Dermis blood vessel endothelial cell (primary cell): ENCODE results near the gene LZTR1. TPM values are rescaled to one million over a fixed set of nuclear protein-coding genes. Genes with fewer than 3 reads are reported as not detected.
A peak's percentile ranks its signal among the peaks of the same experiment; 100 is the strongest.
"Not testable (repeated sequence)": the region's sequence is repeated elsewhere in the genome, so short reads cannot be mapped to it uniquely, and the experiment has no call there.

ENCODE experiments used
- DNase-seq: peaks from one replicate; pipeline ENCODE4 v3.0.0; 2010
- total RNA-seq: library from RNA; depleted of rRNA; stranded (reverse); fragments of >200 nt; gene quantifications from 2 replicates; pipeline ENCODE4 v1.2.3, GENCODE V29; 2014

The LZTR1 gene
- total RNA-seq: 51.6 and 60.9 TPM in 2 replicates

- DNase-seq: peak; percentile 87
Measured at GRCh38 chr22:20981787-20982562, at the start of gene LZTR1. Gene LZTR1 (plus strand): TSS chr22:20982297. CDS start chr22:20982372, 75 bp downstream.

GRCh38 chr22:20933910-20934309 is 48.2 kb upstream of the LZTR1 start:
- DNase-seq: no peak

DNA sequence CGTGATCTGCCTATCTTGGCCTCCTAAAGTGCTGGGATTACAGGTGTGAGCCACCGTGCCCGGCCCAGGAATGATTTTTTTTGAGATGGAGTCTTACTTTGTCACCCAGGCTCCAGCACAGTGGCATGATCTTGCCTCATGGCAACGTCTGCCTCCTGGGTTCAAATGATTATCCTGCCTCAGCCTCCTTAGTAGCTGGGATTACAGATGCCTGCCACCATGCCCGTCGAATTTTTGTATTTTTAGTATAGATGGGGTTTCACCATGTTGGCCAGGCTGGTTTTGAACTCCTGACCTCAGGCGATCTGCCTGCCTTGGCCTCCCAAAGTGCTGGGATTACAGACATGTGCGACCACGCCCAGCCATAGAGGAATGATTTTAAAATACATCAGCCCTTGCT is 47.0 kb upstream of the LZTR1 start:
- DNase-seq: not testable (repeated sequence)

DNA sequence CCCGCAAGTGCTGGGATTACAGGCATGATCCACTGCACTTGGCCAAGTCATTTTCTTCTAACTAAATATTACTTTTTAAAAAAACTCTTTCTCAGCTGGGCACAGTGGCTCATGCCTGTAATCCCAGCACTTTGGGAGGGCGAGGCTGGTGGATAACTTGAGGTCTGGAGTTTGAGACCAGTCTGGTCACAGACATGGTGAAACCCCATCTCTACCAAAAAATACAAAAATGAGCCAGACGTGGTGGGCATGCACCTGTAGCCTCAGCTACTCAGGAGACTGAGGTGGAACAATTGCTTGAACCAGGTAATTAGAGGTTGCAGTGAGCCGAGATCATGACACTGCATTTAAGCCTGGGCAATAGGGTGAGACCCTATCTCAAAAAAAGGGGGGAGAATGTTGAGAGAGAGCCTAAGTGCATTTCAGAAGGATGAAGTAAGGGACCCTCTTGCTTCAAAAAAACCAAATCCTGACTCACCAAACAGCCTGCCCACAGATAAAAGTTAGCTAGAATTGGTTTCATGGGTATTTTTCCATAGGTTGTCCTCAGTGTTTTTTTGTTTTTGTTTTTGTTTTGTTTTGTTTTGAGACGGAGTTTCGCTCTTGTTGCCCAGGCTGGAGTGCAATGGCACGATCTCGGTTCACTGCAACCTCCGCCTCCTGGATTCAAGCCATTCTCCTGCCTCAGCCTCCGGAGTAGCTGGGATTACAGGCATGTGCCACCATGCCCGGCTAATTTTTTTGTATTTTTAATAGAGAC is 46.1 kb upstream of the LZTR1 start:
- DNase-seq: not testable (repeated sequence)

DNA sequence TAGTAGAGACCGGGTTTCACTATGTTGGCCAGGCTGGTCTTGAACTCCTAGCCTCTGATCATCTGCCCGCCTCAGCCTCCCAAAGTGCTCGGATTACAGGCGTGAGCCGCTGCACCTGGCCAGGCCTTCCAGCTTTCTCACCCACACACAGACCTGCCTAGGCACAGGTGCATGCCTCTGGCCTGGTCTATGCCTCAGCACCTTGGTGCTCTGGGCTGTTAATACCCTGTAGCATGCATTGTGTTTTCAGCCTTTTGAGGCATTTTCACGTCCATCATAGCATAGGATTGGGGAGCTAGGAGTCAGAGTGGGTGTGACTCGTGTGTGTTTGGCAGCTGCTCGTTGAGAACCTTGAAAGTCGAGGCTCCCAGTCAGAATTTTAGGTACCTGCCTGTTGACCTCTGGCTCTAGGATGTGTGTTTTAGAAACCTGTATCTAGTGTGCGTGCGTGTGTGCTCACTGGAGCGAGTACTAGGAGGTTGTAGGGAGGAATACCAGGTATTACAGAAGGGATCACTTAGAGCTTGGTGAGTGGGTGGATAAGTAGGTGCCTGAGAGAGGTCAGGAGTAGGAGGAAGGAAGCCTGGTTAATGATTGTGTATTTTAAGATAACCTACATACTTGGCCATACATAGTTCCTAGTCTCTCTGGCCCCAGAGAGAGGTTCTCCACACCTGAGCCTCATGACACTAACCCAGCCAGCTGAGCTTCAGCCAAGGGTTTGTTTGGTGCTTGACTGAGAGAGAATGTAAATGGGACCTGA is 44.9 kb upstream of the LZTR1 start:
- no peak for DNase-seq

DNA sequence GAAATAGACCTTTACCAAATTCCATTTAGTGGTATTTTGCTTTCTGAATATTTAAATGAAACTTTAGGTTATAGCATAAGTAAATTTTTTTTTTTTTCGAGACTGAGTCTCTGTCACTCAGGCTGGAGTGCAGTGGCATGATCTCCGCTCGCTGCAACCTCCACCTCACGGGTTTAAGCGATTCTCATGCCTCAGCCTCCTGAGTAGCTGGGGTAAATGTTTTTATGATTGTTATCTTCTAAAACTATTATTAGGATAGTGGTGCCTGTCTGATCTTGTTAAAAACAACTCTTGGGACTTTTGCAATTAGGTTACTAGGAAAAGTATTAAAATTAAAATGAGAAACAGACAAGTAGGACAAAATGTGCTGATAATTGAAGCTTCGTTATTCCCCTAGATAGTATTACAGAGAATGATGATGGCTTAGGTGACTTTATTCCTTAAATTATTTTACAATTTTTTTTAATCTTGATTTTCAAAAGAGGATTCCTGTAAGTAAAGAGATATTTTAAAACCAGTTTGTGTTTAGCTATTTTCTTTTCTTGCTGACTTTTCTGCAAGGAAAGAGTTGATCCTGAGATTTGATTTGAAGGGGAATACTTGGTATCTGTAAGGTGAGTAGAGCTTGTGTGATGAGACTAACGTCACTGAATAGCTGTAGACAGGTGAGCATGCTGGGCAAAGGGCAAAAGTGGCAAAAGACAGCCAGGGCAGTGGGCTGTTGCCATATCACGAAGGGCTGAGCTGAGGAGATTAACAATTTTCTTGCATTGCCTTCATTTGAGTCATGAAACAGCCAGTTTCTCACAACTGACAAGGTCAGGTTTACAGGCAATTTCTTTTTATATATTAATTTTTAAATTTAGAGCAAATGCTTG is 44.1 kb upstream of the LZTR1 start:
- no peak for DNase-seq

- DNase-seq: not testable (repeated sequence)
Measured at GRCh38 chr22:20939457-20940185, 42.5 kb upstream of the LZTR1 start.

DNA sequence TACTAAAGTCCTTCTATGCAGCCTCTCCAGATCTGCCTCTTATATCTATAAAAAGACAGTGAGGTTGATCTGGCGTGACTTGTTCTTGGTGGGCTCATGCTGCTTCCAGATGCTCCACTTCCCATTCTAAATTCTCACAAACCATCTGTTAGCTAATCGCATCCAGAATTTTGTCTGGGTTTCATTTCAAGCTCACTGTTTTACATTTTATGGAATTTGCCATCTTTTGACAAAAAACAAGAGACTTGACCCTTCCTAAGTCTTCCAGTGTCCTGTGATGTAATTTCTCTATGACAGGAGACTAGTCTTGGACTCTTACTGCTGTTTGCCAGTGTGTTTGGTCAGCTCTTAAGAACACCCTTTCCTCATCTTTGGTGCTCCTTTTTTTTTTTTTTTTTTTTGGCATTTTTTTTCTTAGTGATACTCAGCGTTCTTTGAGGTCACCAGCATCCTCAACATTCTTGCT is 41.9 kb upstream of the LZTR1 start:
- no peak for DNase-seq

- DNase-seq: no peak
Measured at GRCh38 chr22:20940904-20941385, 41.2 kb upstream of the LZTR1 start.

- DNase-seq: not testable (repeated sequence)
Measured at GRCh38 chr22:20942203-20942902, 39.7 kb upstream of the LZTR1 start.

DNA sequence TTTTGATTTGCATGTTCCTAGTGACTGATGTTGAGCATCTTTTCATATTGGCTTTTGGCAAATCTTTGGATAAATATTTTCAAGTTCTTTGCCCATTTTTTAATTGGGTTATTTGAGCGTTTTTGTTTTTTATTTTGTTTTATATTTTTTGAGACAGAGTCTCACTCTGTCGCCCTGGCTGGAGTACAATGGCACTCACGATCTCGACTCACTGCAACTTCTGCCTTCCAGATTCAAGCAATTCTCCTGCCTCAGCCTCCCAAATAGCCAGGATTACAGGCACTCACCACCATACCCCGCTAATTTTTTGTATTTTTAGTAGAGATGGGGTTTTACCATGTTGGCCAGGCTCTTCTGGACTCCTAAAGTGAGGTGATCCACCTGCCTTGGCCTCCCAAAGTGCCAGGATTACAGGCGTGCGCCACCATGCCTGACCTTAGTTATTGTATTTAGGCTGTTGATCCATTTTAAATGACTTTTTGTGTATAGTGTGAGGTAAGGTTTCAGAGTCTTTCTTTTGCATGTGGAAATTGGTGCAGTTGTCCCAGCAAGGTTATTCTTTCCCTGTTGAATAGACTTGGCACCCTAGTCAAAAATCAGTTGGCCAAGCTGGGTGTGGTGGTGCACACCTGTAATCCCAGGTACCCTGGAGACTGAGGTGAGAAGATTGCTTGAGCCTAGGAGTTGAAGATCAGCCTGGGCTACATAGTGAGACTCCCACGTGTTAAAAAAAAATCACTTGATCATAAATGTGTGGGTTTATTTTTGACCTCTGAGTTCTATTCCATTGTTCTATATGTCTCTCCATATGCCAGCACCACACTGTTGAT is 38.8 kb upstream of the LZTR1 start:
- no peak for DNase-seq

DNA sequence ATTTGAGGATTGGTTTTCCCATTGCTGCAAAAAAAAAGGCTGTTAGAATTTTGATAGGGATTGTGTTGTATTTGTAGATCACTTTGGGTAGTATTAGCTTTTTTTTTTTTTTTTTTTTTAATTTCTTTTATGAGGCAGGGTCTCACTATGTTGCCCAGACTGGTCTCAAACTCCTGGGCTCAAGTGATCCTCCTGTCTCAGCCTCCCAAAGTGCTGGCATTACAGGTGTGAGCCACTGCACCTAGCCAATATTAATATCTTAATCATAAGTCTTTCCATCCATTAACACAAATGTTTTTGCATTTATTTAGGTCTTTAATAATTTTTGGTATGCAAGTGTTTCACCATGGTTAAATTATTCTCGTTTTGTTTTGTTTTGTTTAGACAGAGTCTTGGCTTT is 38.1 kb upstream of the LZTR1 start:
- no peak for DNase-seq

- no peak for DNase-seq
Measured at GRCh38 chr22:20945578-20945934, 36.5 kb upstream of the LZTR1 start.

DNA sequence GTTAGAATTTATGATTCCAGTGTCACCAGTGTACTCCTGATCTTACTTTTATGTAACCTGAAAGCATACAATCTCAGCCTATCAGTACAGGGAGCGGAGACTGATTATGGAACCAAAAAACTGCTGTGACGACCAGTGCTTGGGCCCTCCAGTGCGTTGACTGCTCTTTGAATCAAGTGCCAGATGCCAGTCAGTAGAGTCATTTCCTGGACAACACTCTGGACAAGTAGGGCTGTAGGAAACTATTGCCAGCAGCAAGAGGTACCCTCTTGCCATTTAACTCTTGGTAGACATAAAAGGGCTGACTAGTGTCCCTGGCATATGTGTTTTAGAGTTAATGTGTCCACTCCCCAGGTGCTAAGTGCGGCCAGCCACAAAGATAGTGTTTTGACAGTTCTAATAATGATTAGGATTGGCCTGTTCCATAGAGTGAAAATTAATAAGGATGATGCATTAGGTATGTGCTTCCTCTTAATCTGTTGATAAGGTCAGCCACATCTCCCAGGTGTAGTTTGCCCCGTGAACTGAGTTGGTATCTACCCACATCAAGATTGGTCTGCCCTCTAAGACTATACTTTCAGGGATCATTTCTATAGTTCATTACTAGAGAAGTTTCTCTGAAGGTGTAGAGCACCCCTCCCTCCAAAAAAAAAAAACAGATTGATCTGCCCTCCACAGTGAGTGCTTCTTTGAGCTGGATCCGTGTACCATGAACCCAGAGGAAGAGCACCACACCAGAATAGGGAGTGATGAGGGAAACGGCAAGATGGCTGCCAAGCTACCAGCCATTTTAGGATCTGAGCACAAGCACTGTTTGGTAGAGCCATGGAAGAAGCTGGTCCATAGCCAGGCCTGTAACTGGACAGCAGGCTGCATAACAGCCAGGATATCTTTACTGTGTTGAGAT is 35.8 kb upstream of the LZTR1 start:
- DNase-seq: peak; percentile 83

DNA sequence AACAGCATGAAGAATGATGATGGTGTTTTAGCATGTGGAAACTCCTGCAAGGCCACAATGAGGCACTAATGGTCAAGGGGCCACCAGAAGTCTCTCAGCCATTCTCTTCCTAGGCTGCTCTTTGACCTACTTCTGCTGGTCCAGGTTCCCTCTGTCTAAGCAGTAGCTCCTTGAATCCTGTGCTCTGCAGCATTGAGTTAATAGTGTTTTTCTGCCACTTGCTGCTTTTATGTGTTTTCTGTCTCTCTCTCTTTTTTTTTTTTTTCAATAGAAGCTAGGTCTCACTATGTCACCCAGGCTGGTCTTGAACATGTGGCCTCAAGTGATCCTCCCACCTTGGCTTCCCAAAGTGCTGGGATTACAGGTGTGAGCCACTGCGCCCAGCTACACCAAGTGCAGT is 35.1 kb upstream of the LZTR1 start:
- no peak for DNase-seq

DNA sequence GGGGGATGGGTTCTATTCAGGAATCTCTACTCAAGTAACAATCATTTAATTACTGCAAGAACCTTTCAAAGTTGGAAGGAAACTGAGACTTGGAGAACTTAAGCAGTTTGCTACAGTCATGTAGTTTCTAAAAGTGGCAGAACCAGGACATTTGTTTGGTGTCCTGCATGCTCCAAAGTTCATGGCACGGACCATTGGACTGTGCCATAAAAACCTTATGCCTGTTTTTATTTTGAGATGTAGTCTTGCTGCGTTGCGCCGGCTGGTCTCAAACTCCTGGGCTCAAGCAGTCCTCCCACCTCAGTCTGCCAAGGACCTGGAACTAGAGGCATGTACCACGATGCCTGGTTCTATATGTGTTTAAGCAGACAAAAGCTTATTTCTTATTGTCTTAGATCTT is 33.6 kb upstream of the LZTR1 start:
- DNase-seq: no peak

DNA sequence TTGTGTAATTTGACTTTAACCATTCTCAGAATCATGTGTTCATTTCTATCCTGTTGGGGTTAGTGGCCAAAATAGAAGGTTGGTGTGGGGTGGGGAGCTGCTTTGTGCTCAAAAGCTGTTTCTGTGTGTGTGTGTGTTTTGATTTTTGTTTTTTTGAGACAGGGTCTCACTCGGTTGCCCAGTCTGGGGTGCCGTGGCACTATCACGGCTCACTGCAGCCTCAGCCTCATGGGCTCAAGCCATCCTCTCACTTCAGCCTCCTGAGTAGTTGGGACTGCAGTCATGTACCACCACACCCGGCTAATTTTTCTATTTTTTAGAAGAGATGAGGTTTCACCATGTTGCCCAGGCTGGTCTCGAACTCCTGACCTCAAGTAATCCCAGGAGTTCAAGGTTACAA is 33.1 kb upstream of the LZTR1 start:
- DNase-seq: no peak

- DNase-seq: no peak
Measured at GRCh38 chr22:20949698-20950183, 32.4 kb upstream of the LZTR1 start.
